GM23338 (cell line): ENCODE measurements around the gene IMPDH1. TPM values are rescaled to one million over a fixed set of nuclear protein-coding genes. Genes with fewer than 3 reads are reported as not detected.
A peak's percentile ranks its signal among the peaks of the same experiment; 100 is the strongest.

Experiments used
- ATAC-seq: fragments of 200-7000 bp; cut with Tn5 transposase; 3 replicates; pipeline ENCODE4 v1.9.1; 2020
- DNase-seq: peaks from one replicate; pipeline ENCODE4 v3.0.0-alpha.2; 2015; ENCODE audit warnings: low spot score
- H2AFZ ChIP-seq: fragments of 200-600 bp; sonication (generic); 2 replicates; pipeline ENCODE4 v1.8.0; 2016; ENCODE audit warnings: antibody characterized with exemption, mild to moderate bottlenecking, moderate library complexity
- H3F3A ChIP-seq: fragments of 200-600 bp; sonication (generic); replicated peaks from 2 replicates; pipeline ENCODE4 v1.8.0; 2017; ENCODE audit warnings: antibody characterized with exemption, mixed run types, low read depth
- H3K27ac ChIP-seq: fragments of 200-600 bp; sonication (generic); 2 replicates; pipeline ENCODE4 v1.6.1; 2016; ENCODE audit warnings: low read depth
- H3K27me3 ChIP-seq: fragments of 200-600 bp; sonication (generic); 2 replicates; pipeline ENCODE4 v1.8.0; 2016; ENCODE audit warnings: mild to moderate bottlenecking, mixed run types, moderate library complexity; ENCODE audit not compliant: insufficient read depth
- H3K36me3 ChIP-seq: fragments of 200-600 bp; sonication (generic); 2 replicates; pipeline ENCODE4 v1.8.0; 2016; ENCODE audit warnings: mild to moderate bottlenecking; ENCODE audit not compliant: insufficient read depth
- H3K4me1 ChIP-seq: fragments of 200-600 bp; sonication (generic); 2 replicates; pipeline ENCODE4 v1.8.0; 2016; ENCODE audit warnings: mild to moderate bottlenecking, moderate library complexity; ENCODE audit not compliant: insufficient read depth
- H3K4me2 ChIP-seq: fragments of 200-600 bp; sonication (generic); 2 replicates; pipeline ENCODE4 v1.7.1; 2017; ENCODE audit warnings: mixed run types
- H3K4me3 ChIP-seq: fragments of 200-600 bp; sonication (generic); 2 replicates; pipeline ENCODE4 v1.6.1; 2016; ENCODE audit warnings: mixed run types
- H3K79me2 ChIP-seq: fragments of 200-600 bp; sonication (generic); replicated peaks from 2 replicates; pipeline ENCODE4 v1.8.0; 2017; ENCODE audit warnings: mild to moderate bottlenecking; ENCODE audit not compliant: insufficient read depth
- H3K9me2 ChIP-seq: fragments of 200-600 bp; sonication (generic); 2 replicates; pipeline ENCODE4 v1.8.0; 2017; ENCODE audit not compliant: insufficient read depth
- H4K20me1 ChIP-seq: fragments of 200-600 bp; sonication (generic); replicated peaks from 2 replicates; pipeline ENCODE4 v1.8.0; 2017; ENCODE audit warnings: mild to moderate bottlenecking; ENCODE audit not compliant: insufficient read depth
- H3K27ac Mint-ChIP-seq: 2 replicates; pipeline ENCODE4 v1.8.0; 2020; ENCODE audit warnings: inconsistent platforms, mild to moderate bottlenecking, moderate library complexity, mixed read lengths
- H3K27me3 Mint-ChIP-seq: 3 replicates; pipeline ENCODE4 v1.8.0; 2022; ENCODE audit warnings: low read depth, mild to moderate bottlenecking, moderate library complexity, mixed read lengths, inconsistent platforms; ENCODE audit not compliant: insufficient read depth, poor library complexity
- H3K36me3 Mint-ChIP-seq: 3 replicates; pipeline ENCODE4 v1.8.0; 2021; ENCODE audit warnings: low read depth, mild to moderate bottlenecking, inconsistent platforms, moderate library complexity, mixed read lengths
- H3K4me1 Mint-ChIP-seq: 3 replicates; pipeline ENCODE4 v1.8.0; 2020; ENCODE audit warnings: mild to moderate bottlenecking, inconsistent platforms, mixed read lengths
- H3K4me3 Mint-ChIP-seq: 3 replicates; pipeline ENCODE4 v1.8.0; 2021; ENCODE audit warnings: moderate library complexity, mild to moderate bottlenecking, inconsistent platforms, mixed read lengths
- H3K9me3 Mint-ChIP-seq: 3 replicates; pipeline ENCODE4 v1.8.0; 2020; ENCODE audit warnings: moderate library complexity, mild to moderate bottlenecking, inconsistent platforms, mixed read lengths
- CREB1 ChIP-seq: fragments of 250-450 bp; sonication (Bioruptor Pico); IDR thresholded peaks from 2 replicates; pipeline ENCODE4 v1.5.0; 2020; ENCODE audit warnings: low read depth, mild to moderate bottlenecking, moderate library complexity
- EZH2 ChIP-seq: fragments of 200-600 bp; sonication (generic); IDR thresholded peaks from one replicate; pipeline ENCODE4 v1.8.0; 2017; ENCODE audit warnings: antibody characterized with exemption, mild to moderate bottlenecking, low read depth; ENCODE audit not compliant: unreplicated experiment
- EZH2phosphoT487 ChIP-seq: fragments of 200-600 bp; sonication (generic); IDR thresholded peaks from one replicate; pipeline ENCODE4 v1.8.1; 2018; ENCODE audit warnings: antibody characterized with exemption; ENCODE audit not compliant: unreplicated experiment
- JUNB ChIP-seq: IDR thresholded peaks from one replicate; pipeline ENCODE4 v1.6.1; 2016; ENCODE audit warnings: antibody characterized with exemption; ENCODE audit not compliant: unreplicated experiment
- NANOG ChIP-seq: IDR thresholded peaks from 2 replicates; pipeline ENCODE4 v1.6.1; 2016; ENCODE audit warnings: antibody characterized with exemption, borderline replicate concordance
- POLR2AphosphoS5 ChIP-seq: IDR thresholded peaks from 2 replicates; pipeline ENCODE4 v1.6.1; 2016; ENCODE audit warnings: antibody characterized with exemption, low read depth
- STAT1 ChIP-seq: IDR thresholded peaks from one replicate; pipeline ENCODE4 v1.6.1; 2016; ENCODE audit warnings: antibody characterized with exemption; ENCODE audit not compliant: unreplicated experiment
- ZNF114 ChIP-seq: fragments of 250-450 bp; sonication (Bioruptor Pico); IDR thresholded peaks from 2 replicates; pipeline ENCODE4 v1.5.0; 2020; ENCODE audit warnings: mild to moderate bottlenecking, moderate library complexity
- ZNF331 ChIP-seq: fragments of 250-450 bp; sonication (Bioruptor Pico); IDR thresholded peaks from 2 replicates; pipeline ENCODE4 v1.5.0; 2020; ENCODE audit warnings: low read depth, mild to moderate bottlenecking, moderate library complexity
- polyA plus RNA-seq: library from polyadenylated mRNA; unstranded; fragments of >200 nt; fragmentation: Nextera tagmentation; extraction: Ambion mirVana; gene quantifications from 2 replicates; pipeline ENCODE4 v1.2.1, GENCODE V29; 2016
- total RNA-seq: library from RNA; depleted of rRNA; stranded (reverse); fragments of >200 nt; shearing (Covaris generic); gene quantifications from 2 replicates; pipeline ENCODE4 v1.2.3, GENCODE V29; 2014
- TF ChIP-seq, protein P1 (sequence below), 2 experiments: fragments of 200-600 bp in 1 of 2; sonication (generic) in 1 of 2; conservative IDR thresholded peaks; 2 replicates each; pipeline versions ENCODE4 v1.5.1 to v1.6.1; 2016 to 2017; ENCODE audit warnings: antibody characterized with exemption in 2 of 2, low read depth in 2 of 2, mild to moderate bottlenecking in 2 of 2, moderate library complexity in 1 of 2
- TF ChIP-seq, protein P2 (sequence below): IDR thresholded peaks from 2 replicates; pipeline ENCODE4 v1.6.1; 2016; ENCODE audit warnings: antibody characterized with exemption
- TF ChIP-seq, protein P3 (sequence below): IDR thresholded peaks from one replicate; pipeline ENCODE4 v1.6.1; 2018; ENCODE audit warnings: antibody characterized with exemption; ENCODE audit not compliant: unreplicated experiment
- TF ChIP-seq, protein P4 (sequence below): fragments of 250-450 bp; sonication (Bioruptor Pico); IDR thresholded peaks from 2 replicates; pipeline ENCODE4 v1.5.0; 2020; ENCODE audit warnings: mild to moderate bottlenecking, moderate library complexity

Gene IMPDH1
- total and polyA plus RNA-seq, 2 experiments from 2014 or later: 16.4 to 48.3 TPM

DNA sequence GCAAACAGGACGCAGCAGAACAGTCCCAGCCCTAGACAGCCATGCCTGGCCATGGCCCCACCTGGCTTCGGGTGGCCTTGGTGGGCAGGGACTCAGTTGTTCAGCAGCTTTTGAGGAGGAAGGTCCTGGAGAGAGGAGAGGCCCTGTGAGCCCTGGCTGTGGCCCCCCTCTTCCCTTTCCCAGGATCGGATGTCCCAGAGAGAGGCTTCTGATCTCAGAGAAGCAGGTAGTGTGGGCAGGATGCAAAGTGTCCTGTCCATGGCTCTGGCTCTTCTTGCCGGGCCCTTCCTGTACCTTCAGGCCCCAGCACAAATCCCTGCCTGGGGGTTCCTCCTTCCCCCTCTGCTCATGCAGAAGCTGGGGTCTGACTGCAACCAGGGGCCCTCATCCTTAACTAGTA, 49.8 kb downstream of the IMPDH1 start:
- Histone ChIP-seq H2AFZ (peak overlapping the region; percentile 91), H3K4me2 (peak overlapping the region; percentile 95; the same call in 1 of the 2 replicates), H3F3A (no peaks in the 10 kb centered on the region; the same call in none of the 2 replicates), H3K4me1 (peaks cover 5% of the 10 kb centered on the region), H4K20me1 (0 out of 2 replicates have a peak, but pooled peaks cover 4% of the 10 kb centered on the region), H3K79me2 (no peaks in the 10 kb centered on the region), H3K36me3 (no peaks in the 10 kb centered on the region), H3K27me3 (peaks cover 85% of the 10 kb centered on the region), H3K27ac (no peak overlapping the region), H3K4me3 (peak overlapping the region; percentile 70), H3K9me2 (no peaks in the 10 kb centered on the region)
- H3K36me3 Mint-ChIP-seq: no peaks in the 10 kb centered on the region; the same call in 2 of the 3 replicates
- no peaks in the 10 kb centered on the region; the same call in 2 of the 3 replicates for H3K9me3 Mint-ChIP-seq
- no peak for TF ChIP-seq ZNF331 (CRISPR knock-in tag)
- TF ChIP-seq EZH2phosphoT487: no peak
- TF ChIP-seq, protein P1, sequence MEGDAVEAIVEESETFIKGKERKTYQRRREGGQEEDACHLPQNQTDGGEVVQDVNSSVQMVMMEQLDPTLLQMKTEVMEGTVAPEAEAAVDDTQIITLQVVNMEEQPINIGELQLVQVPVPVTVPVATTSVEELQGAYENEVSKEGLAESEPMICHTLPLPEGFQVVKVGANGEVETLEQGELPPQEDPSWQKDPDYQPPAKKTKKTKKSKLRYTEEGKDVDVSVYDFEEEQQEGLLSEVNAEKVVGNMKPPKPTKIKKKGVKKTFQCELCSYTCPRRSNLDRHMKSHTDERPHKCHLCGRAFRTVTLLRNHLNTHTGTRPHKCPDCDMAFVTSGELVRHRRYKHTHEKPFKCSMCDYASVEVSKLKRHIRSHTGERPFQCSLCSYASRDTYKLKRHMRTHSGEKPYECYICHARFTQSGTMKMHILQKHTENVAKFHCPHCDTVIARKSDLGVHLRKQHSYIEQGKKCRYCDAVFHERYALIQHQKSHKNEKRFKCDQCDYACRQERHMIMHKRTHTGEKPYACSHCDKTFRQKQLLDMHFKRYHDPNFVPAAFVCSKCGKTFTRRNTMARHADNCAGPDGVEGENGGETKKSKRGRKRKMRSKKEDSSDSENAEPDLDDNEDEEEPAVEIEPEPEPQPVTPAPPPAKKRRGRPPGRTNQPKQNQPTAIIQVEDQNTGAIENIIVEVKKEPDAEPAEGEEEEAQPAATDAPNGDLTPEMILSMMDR (conservative IDR thresholded peaks at IDR 0.05; ENCODE audit: low read depth in 2 of 2): no peak
- no peak for TF ChIP-seq STAT1
- TF ChIP-seq, protein P2, sequence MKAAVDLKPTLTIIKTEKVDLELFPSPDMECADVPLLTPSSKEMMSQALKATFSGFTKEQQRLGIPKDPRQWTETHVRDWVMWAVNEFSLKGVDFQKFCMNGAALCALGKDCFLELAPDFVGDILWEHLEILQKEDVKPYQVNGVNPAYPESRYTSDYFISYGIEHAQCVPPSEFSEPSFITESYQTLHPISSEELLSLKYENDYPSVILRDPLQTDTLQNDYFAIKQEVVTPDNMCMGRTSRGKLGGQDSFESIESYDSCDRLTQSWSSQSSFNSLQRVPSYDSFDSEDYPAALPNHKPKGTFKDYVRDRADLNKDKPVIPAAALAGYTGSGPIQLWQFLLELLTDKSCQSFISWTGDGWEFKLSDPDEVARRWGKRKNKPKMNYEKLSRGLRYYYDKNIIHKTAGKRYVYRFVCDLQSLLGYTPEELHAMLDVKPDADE: no peak
- TF ChIP-seq NANOG: no peak
- no peak for TF ChIP-seq POLR2AphosphoS5
- TF ChIP-seq, protein P3, sequence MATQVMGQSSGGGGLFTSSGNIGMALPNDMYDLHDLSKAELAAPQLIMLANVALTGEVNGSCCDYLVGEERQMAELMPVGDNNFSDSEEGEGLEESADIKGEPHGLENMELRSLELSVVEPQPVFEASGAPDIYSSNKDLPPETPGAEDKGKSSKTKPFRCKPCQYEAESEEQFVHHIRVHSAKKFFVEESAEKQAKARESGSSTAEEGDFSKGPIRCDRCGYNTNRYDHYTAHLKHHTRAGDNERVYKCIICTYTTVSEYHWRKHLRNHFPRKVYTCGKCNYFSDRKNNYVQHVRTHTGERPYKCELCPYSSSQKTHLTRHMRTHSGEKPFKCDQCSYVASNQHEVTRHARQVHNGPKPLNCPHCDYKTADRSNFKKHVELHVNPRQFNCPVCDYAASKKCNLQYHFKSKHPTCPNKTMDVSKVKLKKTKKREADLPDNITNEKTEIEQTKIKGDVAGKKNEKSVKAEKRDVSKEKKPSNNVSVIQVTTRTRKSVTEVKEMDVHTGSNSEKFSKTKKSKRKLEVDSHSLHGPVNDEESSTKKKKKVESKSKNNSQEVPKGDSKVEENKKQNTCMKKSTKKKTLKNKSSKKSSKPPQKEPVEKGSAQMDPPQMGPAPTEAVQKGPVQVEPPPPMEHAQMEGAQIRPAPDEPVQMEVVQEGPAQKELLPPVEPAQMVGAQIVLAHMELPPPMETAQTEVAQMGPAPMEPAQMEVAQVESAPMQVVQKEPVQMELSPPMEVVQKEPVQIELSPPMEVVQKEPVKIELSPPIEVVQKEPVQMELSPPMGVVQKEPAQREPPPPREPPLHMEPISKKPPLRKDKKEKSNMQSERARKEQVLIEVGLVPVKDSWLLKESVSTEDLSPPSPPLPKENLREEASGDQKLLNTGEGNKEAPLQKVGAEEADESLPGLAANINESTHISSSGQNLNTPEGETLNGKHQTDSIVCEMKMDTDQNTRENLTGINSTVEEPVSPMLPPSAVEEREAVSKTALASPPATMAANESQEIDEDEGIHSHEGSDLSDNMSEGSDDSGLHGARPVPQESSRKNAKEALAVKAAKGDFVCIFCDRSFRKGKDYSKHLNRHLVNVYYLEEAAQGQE: no peak
- TF ChIP-seq EZH2: no peak
- no peak for TF ChIP-seq CREB1 (CRISPR knock-in tag)
- TF ChIP-seq ZNF114 (CRISPR knock-in tag): no peak
- no peak for TF ChIP-seq JUNB
- TF ChIP-seq, protein P4, sequence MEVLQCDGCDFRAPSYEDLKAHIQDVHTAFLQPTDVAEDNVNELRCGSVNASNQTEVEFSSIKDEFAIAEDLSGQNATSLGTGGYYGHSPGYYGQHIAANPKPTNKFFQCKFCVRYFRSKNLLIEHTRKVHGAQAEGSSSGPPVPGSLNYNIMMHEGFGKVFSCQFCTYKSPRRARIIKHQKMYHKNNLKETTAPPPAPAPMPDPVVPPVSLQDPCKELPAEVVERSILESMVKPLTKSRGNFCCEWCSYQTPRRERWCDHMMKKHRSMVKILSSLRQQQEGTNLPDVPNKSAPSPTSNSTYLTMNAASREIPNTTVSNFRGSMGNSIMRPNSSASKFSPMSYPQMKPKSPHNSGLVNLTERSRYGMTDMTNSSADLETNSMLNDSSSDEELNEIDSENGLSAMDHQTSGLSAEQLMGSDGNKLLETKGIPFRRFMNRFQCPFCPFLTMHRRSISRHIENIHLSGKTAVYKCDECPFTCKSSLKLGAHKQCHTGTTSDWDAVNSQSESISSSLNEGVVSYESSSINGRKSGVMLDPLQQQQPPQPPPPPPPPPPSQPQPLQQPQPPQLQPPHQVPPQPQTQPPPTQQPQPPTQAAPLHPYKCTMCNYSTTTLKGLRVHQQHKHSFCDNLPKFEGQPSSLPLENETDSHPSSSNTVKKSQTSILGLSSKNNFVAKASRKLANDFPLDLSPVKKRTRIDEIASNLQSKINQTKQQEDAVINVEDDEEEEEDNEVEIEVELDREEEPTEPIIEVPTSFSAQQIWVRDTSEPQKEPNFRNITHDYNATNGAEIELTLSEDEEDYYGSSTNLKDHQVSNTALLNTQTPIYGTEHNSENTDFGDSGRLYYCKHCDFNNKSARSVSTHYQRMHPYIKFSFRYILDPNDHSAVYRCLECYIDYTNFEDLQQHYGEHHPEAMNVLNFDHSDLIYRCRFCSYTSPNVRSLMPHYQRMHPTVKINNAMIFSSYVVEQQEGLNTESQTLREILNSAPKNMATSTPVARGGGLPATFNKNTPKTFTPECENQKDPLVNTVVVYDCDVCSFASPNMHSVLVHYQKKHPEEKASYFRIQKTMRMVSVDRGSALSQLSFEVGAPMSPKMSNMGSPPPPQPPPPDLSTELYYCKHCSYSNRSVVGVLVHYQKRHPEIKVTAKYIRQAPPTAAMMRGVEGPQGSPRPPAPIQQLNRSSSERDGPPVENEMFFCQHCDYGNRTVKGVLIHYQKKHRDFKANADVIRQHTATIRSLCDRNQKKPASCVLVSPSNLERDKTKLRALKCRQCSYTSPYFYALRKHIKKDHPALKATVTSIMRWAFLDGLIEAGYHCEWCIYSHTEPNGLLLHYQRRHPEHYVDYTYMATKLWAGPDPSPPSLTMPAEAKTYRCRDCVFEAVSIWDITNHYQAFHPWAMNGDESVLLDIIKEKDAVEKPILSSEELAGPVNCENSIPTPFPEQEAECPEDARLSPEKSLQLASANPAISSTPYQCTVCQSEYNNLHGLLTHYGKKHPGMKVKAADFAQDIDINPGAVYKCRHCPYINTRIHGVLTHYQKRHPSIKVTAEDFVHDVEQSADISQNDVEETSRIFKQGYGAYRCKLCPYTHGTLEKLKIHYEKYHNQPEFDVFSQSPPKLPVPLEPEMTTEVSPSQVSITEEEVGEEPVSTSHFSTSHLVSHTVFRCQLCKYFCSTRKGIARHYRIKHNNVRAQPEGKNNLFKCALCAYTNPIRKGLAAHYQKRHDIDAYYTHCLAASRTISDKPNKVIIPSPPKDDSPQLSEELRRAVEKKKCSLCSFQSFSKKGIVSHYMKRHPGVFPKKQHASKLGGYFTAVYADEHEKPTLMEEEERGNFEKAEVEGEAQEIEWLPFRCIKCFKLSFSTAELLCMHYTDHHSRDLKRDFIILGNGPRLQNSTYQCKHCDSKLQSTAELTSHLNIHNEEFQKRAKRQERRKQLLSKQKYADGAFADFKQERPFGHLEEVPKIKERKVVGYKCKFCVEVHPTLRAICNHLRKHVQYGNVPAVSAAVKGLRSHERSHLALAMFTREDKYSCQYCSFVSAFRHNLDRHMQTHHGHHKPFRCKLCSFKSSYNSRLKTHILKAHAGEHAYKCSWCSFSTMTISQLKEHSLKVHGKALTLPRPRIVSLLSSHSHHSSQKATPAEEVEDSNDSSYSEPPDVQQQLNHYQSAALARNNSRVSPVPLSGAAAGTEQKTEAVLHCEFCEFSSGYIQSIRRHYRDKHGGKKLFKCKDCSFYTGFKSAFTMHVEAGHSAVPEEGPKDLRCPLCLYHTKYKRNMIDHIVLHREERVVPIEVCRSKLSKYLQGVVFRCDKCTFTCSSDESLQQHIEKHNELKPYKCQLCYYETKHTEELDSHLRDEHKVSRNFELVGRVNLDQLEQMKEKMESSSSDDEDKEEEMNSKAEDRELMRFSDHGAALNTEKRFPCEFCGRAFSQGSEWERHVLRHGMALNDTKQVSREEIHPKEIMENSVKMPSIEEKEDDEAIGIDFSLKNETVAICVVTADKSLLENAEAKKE (CRISPR knock-in tag): no peak
- peaks cover 21% of the 10 kb centered on the region for H3K4me1 Mint-ChIP-seq
- no peak for ATAC-seq
- H3K4me3 Mint-ChIP-seq: peak overlapping the region; percentile 82; the same call in 2 of the 3 replicates
- DNase-seq: no peak
- H3K27me3 Mint-ChIP-seq: peaks cover 61% of the 10 kb centered on the region
- H3K27ac Mint-ChIP-seq: no peak overlapping the region
